22Rv1 (cell line): Measurements from ENCODE around the gene JADE2.

Experiments used
- H3K27ac ChIP-seq: fragments of 450-650 bp; 2 replicates; pipeline ENCODE4 v1.5.1; 2017
- ZFX ChIP-seq: fragments of 450-650 bp; IDR thresholded peaks from 2 replicates; pipeline ENCODE4 v1.6.1; 2017; ENCODE audit warnings: antibody characterized with exemption, borderline replicate concordance
- TF ChIP-seq, protein P1 (sequence below): fragments of 450-650 bp; IDR thresholded peaks from 2 replicates; pipeline ENCODE4 v1.5.1; 2017; ENCODE audit warnings: mild to moderate bottlenecking

Gene JADE2

DNA sequence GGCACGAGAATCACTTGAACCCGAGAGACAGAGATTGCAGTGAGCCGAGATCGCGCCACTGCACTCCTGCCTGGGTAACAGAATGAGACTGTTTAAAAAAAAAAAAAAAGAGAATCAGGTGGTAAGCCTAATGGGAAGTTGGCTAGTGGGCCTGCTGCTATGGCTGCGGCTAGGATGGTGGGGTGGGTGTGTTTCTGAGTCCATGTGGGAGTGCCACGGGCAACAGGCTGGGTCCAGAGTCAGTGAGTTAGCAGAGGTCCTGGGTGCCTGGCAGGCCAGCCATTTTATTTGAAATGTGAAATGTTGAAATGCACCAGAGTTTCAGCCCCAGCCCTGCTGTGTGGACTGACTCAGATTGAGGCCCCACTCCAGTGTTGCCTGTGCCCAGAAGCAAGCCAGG is 37.8 kb downstream of the JADE2 start:
- no peak overlapping the region for H3K27ac ChIP-seq
- TF ChIP-seq, protein P1, sequence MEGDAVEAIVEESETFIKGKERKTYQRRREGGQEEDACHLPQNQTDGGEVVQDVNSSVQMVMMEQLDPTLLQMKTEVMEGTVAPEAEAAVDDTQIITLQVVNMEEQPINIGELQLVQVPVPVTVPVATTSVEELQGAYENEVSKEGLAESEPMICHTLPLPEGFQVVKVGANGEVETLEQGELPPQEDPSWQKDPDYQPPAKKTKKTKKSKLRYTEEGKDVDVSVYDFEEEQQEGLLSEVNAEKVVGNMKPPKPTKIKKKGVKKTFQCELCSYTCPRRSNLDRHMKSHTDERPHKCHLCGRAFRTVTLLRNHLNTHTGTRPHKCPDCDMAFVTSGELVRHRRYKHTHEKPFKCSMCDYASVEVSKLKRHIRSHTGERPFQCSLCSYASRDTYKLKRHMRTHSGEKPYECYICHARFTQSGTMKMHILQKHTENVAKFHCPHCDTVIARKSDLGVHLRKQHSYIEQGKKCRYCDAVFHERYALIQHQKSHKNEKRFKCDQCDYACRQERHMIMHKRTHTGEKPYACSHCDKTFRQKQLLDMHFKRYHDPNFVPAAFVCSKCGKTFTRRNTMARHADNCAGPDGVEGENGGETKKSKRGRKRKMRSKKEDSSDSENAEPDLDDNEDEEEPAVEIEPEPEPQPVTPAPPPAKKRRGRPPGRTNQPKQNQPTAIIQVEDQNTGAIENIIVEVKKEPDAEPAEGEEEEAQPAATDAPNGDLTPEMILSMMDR: no peak
- TF ChIP-seq ZFX: no peak

DNA sequence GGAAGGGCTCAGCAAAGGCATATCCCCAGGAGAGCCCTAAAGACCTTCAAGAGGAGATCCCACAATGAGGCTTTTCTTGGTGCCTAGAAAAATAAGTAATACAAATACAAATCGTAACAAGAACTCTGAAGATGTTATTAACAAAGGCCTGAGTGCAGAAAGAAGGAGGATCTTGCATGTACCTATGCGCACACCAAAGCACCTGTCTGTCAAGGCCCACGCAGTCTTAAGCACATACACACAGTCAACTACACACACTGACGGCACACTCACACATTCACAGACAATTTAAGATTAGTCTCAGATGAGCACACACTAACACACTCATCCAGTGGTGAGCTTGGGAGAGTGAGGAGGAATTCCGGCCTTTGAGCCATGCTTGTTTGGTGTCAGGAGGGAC is 38.5 kb downstream of the JADE2 start:
- no peak overlapping the region for H3K27ac ChIP-seq
- TF ChIP-seq, protein P1: no peak
- no peak for TF ChIP-seq ZFX

DNA sequence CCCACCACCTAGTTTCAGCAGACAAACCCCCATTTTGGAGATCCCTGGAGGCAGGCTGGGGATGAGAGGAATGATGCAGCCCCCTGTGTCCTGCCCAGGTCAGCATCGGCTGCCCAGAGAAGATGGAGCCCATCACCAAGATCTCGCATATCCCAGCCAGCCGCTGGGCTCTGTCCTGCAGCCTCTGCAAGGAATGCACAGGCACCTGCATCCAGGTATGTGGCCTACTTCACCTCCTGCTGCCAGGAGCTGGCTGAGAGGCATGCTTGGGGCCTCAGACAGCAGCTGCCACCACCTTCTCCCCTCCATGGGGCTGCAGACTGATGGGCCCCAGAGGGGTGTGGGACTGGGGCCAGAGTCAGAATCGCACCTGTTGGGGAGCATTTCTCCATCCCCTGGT is 38.9 kb downstream of the JADE2 start:
- TF ChIP-seq, protein P1: no peak
- no peak for TF ChIP-seq ZFX
- H3K27ac ChIP-seq: no peak overlapping the region

DNA sequence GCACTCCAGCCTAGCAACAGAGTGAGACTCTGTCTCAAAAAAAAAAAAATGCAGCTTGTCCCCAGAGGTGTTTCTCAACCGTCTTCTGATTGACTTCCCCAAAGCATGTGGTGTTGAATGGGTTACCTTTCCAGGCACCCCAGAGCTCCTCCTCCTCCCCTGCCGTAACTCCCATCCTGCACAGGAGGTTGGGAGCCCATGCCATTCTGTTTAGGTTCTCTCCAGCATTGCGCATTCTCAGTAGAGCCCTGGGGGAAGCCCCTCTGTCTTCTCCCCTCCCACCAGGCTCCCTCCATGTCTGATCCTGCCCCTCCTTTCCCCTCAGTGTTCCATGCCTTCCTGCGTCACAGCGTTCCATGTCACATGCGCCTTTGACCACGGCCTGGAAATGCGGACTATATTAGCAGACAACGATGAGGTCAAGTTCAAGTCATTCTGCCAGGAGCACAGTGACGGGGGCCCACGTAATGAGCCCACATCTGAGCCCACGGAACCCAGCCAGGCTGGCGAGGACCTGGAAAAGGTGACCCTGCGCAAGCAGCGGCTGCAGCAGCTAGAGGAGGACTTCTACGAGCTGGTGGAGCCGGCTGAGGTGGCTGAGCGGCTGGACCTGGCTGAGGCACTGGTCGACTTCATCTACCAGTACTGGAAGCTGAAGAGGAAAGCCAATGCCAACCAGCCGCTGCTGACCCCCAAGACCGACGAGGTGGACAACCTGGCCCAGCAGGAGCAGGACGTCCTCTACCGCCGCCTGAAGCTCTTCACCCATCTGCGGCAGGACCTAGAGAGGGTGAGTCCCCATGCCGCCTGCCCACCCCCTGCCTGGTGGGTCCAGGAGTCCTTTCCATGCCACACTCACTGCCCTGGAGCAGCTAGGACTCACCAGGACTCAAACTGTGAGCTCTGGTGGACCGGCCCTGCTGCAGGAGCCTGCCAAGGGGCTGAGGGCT is 40.6 kb downstream of the JADE2 start:
- TF ChIP-seq, protein P1: no peak
- no peak for TF ChIP-seq ZFX
- no peak overlapping the region for H3K27ac ChIP-seq

DNA sequence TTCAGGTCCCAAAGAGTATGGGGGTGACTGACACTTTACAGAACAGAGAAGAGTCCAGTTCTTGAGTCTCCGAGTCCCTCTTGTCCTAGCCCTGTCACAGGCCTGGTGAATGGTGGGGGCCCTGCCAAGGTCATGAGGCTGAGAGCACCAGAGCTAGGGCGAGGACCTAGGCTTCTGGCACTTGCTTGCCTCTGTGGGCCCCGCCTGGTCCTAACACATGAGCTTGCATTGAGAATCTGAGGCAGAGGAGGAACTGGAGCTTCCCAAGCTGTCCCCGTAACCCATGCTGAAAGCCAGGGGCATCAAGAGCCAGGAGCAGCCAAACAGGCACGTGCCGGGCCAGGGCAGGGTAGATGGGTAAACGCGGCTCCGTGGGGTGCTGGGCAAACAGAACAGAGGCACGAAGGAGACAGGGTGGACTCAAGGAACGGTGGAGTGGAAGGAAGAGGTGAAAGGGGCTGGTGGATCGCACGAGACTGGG is 41.3 kb downstream of the JADE2 start:
- H3K27ac ChIP-seq: no peak overlapping the region
- TF ChIP-seq ZFX: no peak
- TF ChIP-seq, protein P1: no peak

DNA sequence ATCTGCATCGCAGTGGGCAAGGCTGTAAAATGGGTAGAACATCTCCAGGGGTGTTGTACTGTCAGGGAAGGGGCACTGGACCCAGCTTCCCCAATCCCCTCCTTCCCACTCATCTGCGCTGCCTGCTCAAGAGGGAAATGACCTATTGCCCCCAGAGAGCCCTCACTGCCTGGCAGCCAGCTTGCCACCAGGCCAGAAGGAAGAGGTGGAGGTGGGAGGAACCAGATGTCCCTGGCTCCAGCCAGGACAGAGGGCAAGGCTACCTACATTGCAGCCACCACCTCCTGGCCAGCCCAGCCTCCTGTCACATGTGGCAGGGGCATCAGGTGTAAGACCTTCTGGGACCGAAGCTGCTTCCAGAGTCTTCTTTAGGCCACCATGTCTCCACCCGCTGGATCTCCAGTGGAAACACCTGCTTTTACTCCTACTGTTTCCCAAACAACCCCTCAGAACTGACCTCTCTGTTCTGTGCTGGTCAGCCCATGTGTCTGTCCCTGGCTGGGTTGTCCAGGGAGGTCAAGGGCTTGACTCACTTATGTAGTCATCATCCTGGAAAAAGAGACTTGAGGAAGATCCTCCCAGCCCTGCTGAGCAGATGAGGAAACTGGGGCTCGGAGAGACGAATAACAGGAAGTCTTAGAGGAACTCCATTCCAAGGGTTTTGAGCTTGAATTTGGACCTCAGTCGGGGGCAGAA is 42.3 kb downstream of the JADE2 start:
- TF ChIP-seq, protein P1: no peak
- no peak for TF ChIP-seq ZFX
- H3K27ac ChIP-seq: no peak overlapping the region

DNA sequence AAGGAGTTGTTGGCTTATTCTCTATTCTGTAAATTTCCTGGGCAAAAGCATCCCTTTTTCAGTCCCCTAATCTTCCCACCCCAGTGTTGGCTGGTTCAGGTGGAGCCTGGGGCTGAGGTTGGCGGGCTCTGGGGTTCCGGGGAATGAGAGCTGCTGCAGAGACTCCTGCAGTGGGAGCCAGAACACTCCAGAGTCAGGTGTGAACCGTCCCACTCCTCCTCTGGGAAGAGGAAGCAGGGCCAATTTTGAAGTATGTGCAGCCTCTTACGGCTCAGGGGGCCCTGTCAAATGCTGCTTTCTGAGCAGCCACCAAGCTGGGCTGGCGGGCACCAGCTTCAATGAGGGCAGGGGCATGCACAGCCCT is 42.8 kb downstream of the JADE2 start:
- no peak for TF ChIP-seq ZFX
- TF ChIP-seq, protein P1: no peak
- H3K27ac ChIP-seq: no peak overlapping the region
